Cardiac muscle cell (in vitro differentiated cells and primary cell): ENCODE measurements around the gene DYNC2H1. TPM values are rescaled to one million over a fixed set of nuclear protein-coding genes. Genes with fewer than 3 reads are reported as not detected.

Experiments
- DNase-seq, 2 donors: peaks; one replicate each; pipeline versions ENCODE4 v3.0.0 to v3.0.0-alpha.2; 2010 to 2017; ENCODE audit warnings: low read depth in 1 of 2, low spot score in 1 of 2
- H3K27ac ChIP-seq: fragments of 200-600 bp; sonication (generic); 2 replicates; pipeline ENCODE4 v1.5.1; 2016
- H3K27me3 ChIP-seq: fragments of 200-600 bp; sonication (generic); 2 replicates; pipeline ENCODE4 v1.6.0; 2016; ENCODE audit warnings: control low read depth
- H3K36me3 ChIP-seq: fragments of 200-600 bp; sonication (generic); 2 replicates; pipeline ENCODE4 v1.5.1; 2016; ENCODE audit warnings: control low read depth
- H3K4me1 ChIP-seq: fragments of 200-600 bp; sonication (generic); 2 replicates; pipeline ENCODE4 v1.8.1; 2017; ENCODE audit warnings: low read depth, mild to moderate bottlenecking, mixed run types
- H3K4me3 ChIP-seq: fragments of 200-600 bp; sonication (generic); 2 replicates; pipeline ENCODE4 v1.5.1; 2016; ENCODE audit warnings: mild to moderate bottlenecking
- H3K9me3 ChIP-seq: fragments of 200-600 bp; sonication (generic); 2 replicates; pipeline ENCODE4 v1.5.1; 2017; ENCODE audit warnings: low read depth, mild to moderate bottlenecking, control low read depth
- polyA plus RNA-seq: library from polyadenylated mRNA; unstranded; fragments of >200 nt; fragmentation: Nextera tagmentation; extraction: Ambion mirVana; gene quantifications from 2 replicates; pipeline ENCODE4 v1.2.1, GENCODE V29; 2016
- total RNA-seq: library from RNA; depleted of rRNA; stranded (reverse); fragments of >200 nt; gene quantifications from 2 replicates; pipeline ENCODE4 v1.2.3, GENCODE V29; 2016
- TF ChIP-seq, protein P1 (sequence below): IDR thresholded peaks from 2 replicates; pipeline ENCODE4 v1.5.1; 2012; ENCODE audit warnings: low read depth, mild to moderate bottlenecking, low read length

Gene DYNC2H1
- total and polyA plus RNA-seq, 2 experiments from 2014 or later, result 3.4 to 10.5 TPM

DNA sequence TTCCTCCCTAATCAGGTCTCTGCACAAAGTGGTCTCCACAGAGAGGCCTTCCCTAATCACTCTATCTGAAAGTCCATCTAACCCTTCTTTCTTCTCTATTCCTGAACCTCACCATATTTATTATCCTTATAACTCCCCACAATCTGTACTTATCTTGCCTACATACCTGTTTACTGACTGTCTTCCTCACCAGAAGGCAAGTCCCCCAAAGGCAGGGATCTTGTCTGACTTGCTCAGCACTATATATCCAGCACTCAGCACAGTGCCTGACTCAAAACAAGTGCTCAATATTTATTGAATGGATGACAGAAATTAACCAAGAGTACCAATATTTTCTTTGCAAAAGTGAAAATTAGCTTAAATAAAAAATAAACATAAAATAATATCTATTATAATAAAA, 22.8 kb upstream of the DYNC2H1 start:
- TF ChIP-seq, protein P1, sequence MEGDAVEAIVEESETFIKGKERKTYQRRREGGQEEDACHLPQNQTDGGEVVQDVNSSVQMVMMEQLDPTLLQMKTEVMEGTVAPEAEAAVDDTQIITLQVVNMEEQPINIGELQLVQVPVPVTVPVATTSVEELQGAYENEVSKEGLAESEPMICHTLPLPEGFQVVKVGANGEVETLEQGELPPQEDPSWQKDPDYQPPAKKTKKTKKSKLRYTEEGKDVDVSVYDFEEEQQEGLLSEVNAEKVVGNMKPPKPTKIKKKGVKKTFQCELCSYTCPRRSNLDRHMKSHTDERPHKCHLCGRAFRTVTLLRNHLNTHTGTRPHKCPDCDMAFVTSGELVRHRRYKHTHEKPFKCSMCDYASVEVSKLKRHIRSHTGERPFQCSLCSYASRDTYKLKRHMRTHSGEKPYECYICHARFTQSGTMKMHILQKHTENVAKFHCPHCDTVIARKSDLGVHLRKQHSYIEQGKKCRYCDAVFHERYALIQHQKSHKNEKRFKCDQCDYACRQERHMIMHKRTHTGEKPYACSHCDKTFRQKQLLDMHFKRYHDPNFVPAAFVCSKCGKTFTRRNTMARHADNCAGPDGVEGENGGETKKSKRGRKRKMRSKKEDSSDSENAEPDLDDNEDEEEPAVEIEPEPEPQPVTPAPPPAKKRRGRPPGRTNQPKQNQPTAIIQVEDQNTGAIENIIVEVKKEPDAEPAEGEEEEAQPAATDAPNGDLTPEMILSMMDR, result no peak
- Histone ChIP-seq H3K4me3 (no peak overlapping the region), H3K27ac (no peak overlapping the region), H3K9me3 (no peaks in the 10 kb centered on the region), H3K27me3 (no peaks in the 10 kb centered on the region), H3K36me3 (peaks cover 9% of the 10 kb centered on the region), H3K4me1 (peaks cover 23% of the 10 kb centered on the region)
- DNase-seq, result peak in 1 of 2 donors; percentile 20

DNA sequence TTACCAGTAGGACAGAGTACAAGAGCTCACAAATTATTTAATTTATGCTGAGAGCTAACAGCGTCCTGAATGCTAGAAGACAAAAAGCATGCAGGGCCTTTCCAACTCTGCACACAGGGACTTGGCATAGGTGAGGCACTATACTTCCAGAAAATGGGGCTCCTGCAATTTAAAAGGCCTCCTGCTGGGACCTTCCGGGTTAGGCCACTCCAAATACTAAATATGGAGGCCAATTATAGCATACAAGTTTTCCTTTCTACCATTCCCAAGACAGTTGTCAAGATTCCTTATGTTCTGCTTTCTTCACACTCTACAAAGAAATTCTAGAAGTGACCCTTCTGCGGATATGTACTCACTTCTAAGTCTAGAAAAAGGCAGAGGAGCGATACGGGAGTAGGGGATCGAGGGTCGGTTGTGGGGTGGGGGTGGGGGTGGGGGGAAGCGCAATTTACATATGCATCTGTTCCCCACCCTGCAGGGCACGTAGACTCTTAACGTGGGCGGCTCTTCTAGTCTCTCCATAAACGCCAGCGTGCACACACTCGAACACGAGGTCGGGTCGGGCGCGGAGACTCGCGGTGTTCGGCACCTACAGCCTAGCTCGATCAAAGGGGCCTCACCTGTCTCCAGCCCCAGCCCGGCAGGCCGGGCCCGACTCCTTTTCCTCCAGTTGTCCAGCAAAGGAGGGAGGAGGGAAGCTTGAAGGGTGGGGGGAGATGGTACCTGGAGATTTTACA, 18.0 kb upstream of the DYNC2H1 start:
- DNase-seq, result peak; percentile 52 to 69
- Histone ChIP-seq H3K36me3 (no peaks in the 10 kb centered on the region), H3K27ac (peak overlapping the region; percentile 94)

DNA sequence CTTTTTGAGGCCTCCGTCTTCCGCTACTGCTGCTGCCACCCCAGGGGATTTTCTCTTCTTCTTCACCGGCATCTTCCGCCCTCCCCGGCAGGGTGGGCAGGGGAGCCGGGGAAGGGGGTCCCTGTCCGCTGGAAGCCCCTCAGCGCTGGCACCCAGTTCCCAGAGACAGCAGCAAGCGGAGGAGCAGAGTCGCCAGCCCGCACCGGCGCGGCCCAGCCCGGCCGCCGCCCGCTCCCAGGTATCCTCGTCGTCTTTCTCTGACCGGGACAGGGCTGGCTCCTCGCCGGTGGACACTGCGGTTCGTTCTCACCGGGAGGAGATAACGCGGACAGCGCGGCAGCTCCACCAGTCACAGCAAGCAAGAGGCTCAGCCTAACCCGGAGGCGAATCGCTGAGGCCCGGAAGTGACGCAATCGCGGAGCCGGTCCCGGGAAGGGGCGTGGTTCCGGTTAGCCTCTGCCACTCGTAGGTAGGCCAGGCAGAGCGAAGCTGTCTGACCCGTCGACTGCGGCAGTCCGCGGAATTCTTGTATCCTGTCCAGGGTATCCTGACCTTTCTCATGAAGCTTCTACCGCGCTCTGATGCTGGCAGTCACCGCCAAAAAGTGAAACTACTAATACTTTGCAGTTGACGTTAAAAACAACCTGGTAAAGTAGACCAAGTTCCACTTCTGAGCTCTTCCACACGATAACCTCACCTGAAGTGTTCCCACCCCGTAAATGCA, 17.3 kb upstream of the DYNC2H1 start, which contains the start of gene DCUN1D5:
Gene DCUN1D5 (minus strand): TSS at position 360 of the 724 bp plus-strand sequence. CDS start 288 bp downstream, at position 72.
- TF ChIP-seq, protein P1, result no peak
- Histone ChIP-seq H3K27ac (peak within 1 kb of the TSS; percentile 94), H3K9me3 (no peaks in the 10 kb centered on the region)

More for the DNA sequence above, 18.0 kb upstream of the DYNC2H1 start:
- peaks cover 23% of the 10 kb centered on the region for H3K4me1 ChIP-seq
- TF ChIP-seq, protein P1, result no peak
- peaks cover 30% of the 10 kb centered on the region for H3K27me3 ChIP-seq
- no peaks in the 10 kb centered on the region for H3K9me3 ChIP-seq
- H3K4me3 ChIP-seq, result peak overlapping the region; percentile 82

DNA sequence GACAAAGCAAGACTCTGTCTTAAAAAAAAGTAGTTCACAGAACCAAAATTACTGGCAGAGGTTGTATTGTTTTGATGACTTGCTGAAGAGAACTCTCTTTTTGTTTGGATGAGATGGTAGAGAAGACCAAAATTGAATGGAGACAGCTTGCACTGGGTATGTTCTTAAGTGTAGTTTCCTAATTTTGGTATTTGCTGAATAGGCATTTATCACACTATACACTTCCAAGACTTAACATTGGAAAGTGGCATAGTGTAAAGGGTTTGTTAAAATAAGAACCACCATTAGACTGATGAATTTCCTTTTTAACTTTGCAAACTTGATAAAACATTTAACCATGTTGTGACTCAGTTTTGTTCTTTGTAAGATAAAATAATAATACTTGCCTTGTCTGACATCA, 11.9 kb upstream of the DYNC2H1 start:
- H3K27ac ChIP-seq, result no peak overlapping the region
- peaks cover 48% of the 10 kb centered on the region for H3K27me3 ChIP-seq
- TF ChIP-seq, protein P1, result no peak
- DNase-seq, result no peak
- H3K4me1 ChIP-seq, result no peaks in the 10 kb centered on the region
- H3K4me3 ChIP-seq, result no peak overlapping the region
- H3K9me3 ChIP-seq, result no peaks in the 10 kb centered on the region
- no peaks in the 10 kb centered on the region for H3K36me3 ChIP-seq

More for the DNA sequence above, 17.3 kb upstream of the DYNC2H1 start, which contains the start of gene DCUN1D5:
- H3K4me3 ChIP-seq, result peak within 1 kb of the TSS; percentile 82
- DNase-seq, result peak; percentile 97 to 98
- peaks cover 38% of the 10 kb centered on the region for H3K27me3 ChIP-seq
- H3K4me1 ChIP-seq, result peaks cover 23% of the 10 kb centered on the region
- H3K36me3 ChIP-seq, result no peaks in the 10 kb centered on the region

DNA sequence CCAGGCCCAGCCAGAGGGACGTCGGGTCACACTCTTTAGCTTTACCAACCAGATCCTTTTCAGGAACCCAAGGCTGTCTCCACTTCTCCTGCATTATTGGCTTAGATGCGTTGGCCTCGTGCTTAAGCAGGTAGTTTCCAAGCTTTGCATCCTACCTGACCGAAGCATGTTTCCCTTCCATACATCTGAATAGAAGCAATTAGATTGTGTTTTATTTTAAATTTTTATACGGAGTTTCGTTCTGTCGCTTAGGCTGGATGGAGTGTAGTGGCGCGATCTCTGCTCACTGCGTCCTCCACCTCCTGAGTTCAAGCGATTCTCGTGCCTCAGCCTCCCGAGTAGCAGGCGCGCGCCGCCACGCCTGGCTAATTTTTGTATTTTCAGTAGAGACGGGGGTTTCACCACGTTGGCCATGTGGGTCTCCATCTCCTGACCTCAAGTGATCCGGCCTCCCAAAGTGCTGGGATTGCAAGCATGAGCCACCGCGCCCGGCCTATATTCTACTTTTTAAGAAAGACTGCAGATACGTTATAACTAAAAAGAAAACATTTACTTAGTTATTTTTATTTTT, 677 bp downstream of the DYNC2H1 start:
- peak overlapping the region; percentile 54 for H3K4me3 ChIP-seq
- no peaks in the 10 kb centered on the region for H3K9me3 ChIP-seq
- no peaks in the 10 kb centered on the region for H3K27me3 ChIP-seq
- peak overlapping the region; percentile 25 for H3K27ac ChIP-seq
- H3K4me1 ChIP-seq, result peaks cover 3% of the 10 kb centered on the region
- TF ChIP-seq, protein P1, result no peak
- DNase-seq, result peak in 1 of 2 donors; percentile 34
- no peaks in the 10 kb centered on the region for H3K36me3 ChIP-seq
